ENCODE measurements around the gene FBXO24. TPM values are rescaled to one million over a fixed set of nuclear protein-coding genes. Genes with fewer than 3 reads are reported as not detected.

FBXO24 gene
- total RNA-seq, 6 experiments from 2014 or later, result 0.25 to 1.0 (median 0.45) TPM

DNA sequence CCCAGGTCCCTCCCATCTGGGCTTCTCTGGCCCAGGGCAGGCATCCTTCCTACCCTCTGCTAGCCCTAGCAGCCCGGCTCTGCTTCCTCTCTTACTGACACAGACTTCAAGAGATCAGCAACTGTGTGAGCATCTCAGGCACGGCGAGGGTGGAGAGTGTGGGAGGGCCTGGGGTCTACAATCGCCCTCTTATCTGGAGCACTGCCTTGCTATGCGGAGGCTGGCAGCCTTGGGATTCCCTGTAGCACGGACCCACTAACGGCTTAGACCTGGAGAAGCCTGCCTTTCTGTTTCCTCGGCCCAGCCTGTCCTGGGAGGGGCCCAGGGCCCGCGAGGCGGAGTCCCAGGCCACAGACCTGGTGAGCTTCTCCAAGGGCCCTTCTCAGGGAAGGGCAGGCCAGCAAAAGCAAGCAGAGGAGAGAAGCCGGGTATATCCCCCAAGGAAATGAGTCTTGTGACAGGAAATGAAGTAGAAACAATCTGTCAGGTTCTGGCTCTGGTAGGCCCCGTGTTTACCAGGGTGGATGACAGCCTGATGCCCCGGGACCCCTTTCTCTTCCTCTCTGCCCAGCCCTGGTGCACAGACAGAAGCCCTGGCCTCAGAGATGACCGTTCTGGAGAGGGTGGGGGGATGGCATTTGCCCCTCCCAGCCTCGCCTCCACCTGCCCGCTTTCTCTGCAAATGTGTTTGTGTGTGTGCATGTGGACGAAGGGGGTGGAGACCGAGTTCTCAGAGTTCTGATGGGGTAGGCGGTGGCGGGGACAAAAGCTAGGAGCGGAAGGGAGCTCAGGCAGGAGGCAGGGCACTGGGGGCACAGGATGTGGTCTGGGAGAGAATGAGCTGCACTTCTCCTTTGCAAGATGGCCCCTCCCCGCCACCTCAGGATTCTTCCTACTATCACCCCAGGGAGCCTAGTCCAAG, 2.7 kb upstream of the FBXO24 start:
- Histone ChIP-seq H3K4me3 (peak overlapping the region in 2 of 3 donors; percentile 9 to 99), H3K4me1 (peaks cover 0 to 21% (median 7%) of the 10 kb centered on the region in 4 donors), H3K9me3 (no peaks in the 10 kb centered on the region), H3K36me3 (peaks cover 0 to 32% (median 10%) of the 10 kb centered on the region in 4 donors), H3K27me3 (no peaks in the 10 kb centered on the region), H3K27ac (peak overlapping the region; percentile 98 to 99 (median 99))
- intact Hi-C loops (cut with DNase I), result loop anchor here in 1 of 2 donors (10.0 kb wide), 1 partner anchor 91 kb away; the partner anchor contains the start of gene GNB2
- no peak for ATAC-seq
- TF ChIP-seq, protein P1, sequence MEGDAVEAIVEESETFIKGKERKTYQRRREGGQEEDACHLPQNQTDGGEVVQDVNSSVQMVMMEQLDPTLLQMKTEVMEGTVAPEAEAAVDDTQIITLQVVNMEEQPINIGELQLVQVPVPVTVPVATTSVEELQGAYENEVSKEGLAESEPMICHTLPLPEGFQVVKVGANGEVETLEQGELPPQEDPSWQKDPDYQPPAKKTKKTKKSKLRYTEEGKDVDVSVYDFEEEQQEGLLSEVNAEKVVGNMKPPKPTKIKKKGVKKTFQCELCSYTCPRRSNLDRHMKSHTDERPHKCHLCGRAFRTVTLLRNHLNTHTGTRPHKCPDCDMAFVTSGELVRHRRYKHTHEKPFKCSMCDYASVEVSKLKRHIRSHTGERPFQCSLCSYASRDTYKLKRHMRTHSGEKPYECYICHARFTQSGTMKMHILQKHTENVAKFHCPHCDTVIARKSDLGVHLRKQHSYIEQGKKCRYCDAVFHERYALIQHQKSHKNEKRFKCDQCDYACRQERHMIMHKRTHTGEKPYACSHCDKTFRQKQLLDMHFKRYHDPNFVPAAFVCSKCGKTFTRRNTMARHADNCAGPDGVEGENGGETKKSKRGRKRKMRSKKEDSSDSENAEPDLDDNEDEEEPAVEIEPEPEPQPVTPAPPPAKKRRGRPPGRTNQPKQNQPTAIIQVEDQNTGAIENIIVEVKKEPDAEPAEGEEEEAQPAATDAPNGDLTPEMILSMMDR (IDR thresholded peaks at IDR 0.05), result no peak
- no peak for TF ChIP-seq POLR2A (IDR thresholded peaks at IDR 0.05)
- peak in 2 of 3 donors; percentile 65 to 69 for DNase-seq
- WGBS (ENCODE audit: insufficient coverage, low coverage, low lambda C conversion rate, missing lambda C conversion rate), result 41% methylated on average over 15 of the region's 23 CpGs

DNA sequence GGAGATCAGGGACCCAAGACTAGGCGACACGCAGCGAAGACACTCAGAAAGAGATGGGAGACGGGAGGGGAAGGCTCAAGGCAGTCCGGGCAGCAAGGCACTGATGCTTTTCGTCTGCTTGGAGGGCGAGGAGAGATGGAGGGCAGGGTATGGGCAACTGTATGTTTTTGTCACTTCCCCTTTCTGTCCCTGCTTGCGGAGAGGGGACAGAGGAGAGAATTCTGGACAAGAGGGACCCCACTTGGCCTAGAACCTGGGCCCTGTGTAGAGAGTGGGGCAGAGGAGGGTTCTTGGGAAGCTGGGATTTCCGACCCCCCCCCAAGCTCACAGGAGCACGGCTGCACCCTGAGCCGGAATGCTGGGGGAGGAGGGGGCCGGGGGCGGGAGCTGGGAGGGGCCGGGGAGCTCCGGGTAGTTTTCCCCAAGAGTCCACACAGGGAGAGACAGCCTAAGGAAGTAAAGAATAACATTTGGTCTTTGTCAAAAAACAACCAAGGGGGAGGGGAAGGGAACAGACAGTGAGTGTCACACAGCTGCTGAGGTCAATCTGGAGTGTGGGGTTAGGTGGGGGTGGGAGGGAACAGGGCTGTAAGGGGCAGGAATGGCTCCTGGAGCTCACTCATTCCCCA, 2.0 kb upstream of the FBXO24 start:
- 33% methylated on average over 11 of the region's 15 CpGs for WGBS (ENCODE audit: insufficient coverage, low coverage, low lambda C conversion rate, missing lambda C conversion rate)
- TF ChIP-seq, protein P1 (IDR thresholded peaks at IDR 0.05), result no peak
- TF ChIP-seq POLR2A (IDR thresholded peaks at IDR 0.05), result no peak
- no peak for ATAC-seq

DNA sequence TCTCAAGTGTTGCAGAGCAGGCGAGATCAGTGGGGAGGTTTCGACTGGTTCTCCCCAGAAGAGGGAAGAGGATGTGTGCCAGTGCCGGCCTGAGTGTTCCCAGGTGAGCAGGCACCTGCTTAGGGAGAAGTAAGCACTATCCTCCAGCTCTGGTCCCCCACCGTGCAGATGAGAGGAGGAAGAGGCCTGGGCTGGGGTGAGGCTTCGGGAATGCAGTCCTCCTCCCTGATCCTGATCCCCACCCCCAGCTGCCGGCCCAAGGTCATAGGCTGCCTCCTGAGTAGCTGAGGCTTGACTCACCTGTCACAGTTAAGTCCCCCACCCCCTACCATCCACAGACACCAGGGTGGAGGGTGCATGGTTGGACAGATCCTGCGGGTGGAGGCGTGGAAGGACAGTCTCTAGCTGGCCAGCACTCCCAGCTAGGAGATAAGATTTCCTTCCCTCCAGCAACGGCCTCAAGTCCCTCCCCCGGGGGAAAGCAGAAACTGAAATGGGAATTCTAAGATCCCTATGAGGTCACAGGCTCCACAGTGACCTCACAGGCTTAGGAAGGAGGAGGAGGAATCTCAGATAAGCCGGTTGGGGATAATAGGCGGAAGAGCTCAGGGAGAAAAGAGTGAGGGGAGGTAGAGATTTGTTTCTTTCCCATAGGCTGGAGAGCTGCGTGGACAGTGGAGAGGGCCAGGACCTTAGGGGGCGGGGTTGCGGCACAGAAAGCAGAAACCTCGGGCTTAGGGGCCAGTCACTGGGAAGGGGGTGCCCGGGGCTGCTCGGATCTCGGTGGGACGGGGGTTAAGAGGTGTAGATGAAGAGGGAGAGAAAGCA, 1.2 kb upstream of the FBXO24 start:
- ATAC-seq, result peak in 1 of 4 donors; percentile 2

More for the DNA sequence above, 2.0 kb upstream of the FBXO24 start:
- H3K9me3 ChIP-seq, result no peaks in the 10 kb centered on the region
- H3K4me3 ChIP-seq, result peak overlapping the region; percentile 96 to 100 (median 99)
- H3K27me3 ChIP-seq, result no peaks in the 10 kb centered on the region
- intact Hi-C loops (cut with DNase I), result loop anchor here in 1 of 2 donors (10.0 kb wide), 1 partner anchor 91 kb away; the partner anchor contains the start of gene GNB2
- DNase-seq, result no peak
- H3K36me3 ChIP-seq, result peaks cover 0 to 24% (median 9%) of the 10 kb centered on the region in 4 donors
- H3K27ac ChIP-seq, result peak overlapping the region; percentile 98 to 99 (median 99)
- H3K4me1 ChIP-seq, result peaks cover 0 to 21% (median 7%) of the 10 kb centered on the region in 4 donors

More for the DNA sequence above, 1.2 kb upstream of the FBXO24 start:
- DNase-seq, result peak in 1 of 3 donors; percentile 61
- WGBS (ENCODE audit: insufficient coverage, low coverage, low lambda C conversion rate, missing lambda C conversion rate), result 3% methylated on average over 15 of the region's 20 CpGs
- Histone ChIP-seq H3K27me3 (no peaks in the 10 kb centered on the region), H3K4me1 (peaks cover 0 to 21% (median 7%) of the 10 kb centered on the region in 4 donors), H3K27ac (peak overlapping the region; percentile 98 to 99 (median 99)), H3K36me3 (peaks cover 0 to 19% (median 9%) of the 10 kb centered on the region in 4 donors), H3K9me3 (no peaks in the 10 kb centered on the region), H3K4me3 (peak overlapping the region; percentile 96 to 100 (median 99))
- intact Hi-C loops (cut with DNase I), result loop anchor here in 1 of 2 donors (10.0 kb wide), 1 partner anchor 90 kb away; the partner anchor contains the start of gene GNB2
- TF ChIP-seq POLR2A (IDR thresholded peaks at IDR 0.05), result no peak
- TF ChIP-seq, protein P1 (IDR thresholded peaks at IDR 0.05), result no peak

All from right lobe of liver (tissue), 6 donors.